ENCODE results near the gene ISCU. TPM values are rescaled to one million over a fixed set of nuclear protein-coding genes. Genes with fewer than 3 reads are reported as not detected.
"Not testable (repeated sequence)": the region's sequence is repeated elsewhere in the genome, so short reads cannot be mapped to it uniquely, and the experiment has no call there.

The ISCU gene
- total RNA-seq, 2 donors from 2014 or later: 66.1 to 85.3 TPM

DNA sequence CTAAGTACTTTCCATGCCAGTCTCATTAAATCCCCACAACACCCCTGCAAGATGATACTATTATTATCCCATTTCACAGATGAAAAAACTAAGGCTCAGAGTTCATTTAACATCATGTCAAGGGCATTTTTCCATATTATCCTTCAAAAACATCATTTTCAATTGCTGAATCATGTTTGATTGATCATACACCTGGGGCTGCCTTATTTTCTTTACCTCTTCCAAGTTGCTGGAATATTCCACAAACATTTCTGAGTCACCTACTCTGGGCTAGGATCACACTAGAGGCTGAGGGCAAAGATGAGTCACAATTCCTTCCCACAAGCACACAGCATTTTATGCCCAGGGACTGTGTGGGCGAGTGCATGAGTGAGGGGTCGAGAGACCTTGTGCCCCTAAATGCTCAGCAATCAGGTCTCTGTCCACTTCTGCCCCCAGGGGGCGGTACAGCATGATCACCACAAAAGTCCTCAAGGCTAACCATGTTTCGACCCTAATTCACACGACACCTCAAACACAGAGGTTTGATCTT is 49.6 kb downstream of the ISCU start:
- Mint-ChIP-seq H3K27ac (peak overlapping the region; percentile 53 to 75), H3K4me3 (peak overlapping the region; percentile 12), H3K27me3 (peaks cover 0 to 3% of the 10 kb centered on the region in 2 donors), H3K4me1 (ENCODE audit: low read depth in 2 of 2) (peaks cover 39 to 40% of the 10 kb centered on the region in 2 donors), H3K36me3 (peaks cover 14% of the 10 kb centered on the region), H3K9me3 (peaks cover 5% of the 10 kb centered on the region)
- no peak for DNase-seq (ENCODE audit: low spot score)
- peak; percentile 7 to 39 for ATAC-seq

DNA sequence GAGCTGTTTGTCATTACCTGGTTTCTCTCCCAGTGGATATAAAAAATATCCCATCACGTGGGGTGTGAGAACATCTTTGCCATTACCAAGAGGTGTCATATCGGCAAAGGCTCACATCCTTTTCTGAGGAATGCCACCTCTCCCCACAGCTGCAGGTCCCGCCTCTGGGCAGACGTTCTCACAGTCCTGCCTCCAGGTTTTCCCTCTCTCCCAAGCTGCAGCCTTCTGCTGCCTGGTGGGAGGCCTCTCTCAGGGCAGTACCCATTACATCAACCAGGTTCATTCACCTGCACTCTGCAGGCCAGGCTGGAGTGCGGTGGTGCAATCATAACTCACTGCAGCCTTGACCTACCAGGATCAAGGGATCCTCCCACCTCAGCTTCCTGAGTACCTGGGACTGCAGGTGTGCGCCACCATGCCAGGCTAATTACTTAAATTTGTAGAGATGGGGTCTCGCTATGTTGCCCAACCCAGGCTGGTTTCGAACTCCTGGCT is 50.4 kb downstream of the ISCU start:
- H3K27me3 Mint-ChIP-seq: no peaks in the 10 kb centered on the region
- H3K4me3 Mint-ChIP-seq: no peak overlapping the region
- H3K4me1 Mint-ChIP-seq (ENCODE audit: low read depth in 2 of 2): peaks cover 48% of the 10 kb centered on the region in 2 donors
- peaks cover 16% of the 10 kb centered on the region for H3K36me3 Mint-ChIP-seq
- peak overlapping the region; percentile 53 to 100 for H3K27ac Mint-ChIP-seq
- peaks cover 5% of the 10 kb centered on the region for H3K9me3 Mint-ChIP-seq
- no peak for ATAC-seq
- no peak for DNase-seq (ENCODE audit: low spot score)

DNA sequence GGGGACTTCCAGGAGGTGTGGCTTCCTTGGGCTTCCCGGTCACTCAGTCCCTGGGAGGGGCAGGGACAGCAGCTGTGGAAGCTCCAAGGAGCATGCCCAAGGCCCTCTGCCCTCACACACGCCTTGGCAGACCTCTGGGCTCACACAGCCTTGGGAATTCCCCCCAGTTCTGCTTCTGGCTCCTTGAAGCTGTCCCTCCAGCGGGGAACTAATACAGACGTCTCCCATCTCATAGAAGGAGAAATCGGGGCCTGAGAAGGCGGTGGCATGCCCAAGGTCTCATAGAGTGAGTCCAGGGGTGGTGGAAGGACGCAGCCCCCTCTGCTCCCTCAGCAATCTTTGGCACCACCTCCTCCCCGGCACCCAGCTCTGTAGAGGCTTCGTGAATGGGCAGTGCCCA is 51.2 kb downstream of the ISCU start:
- Mint-ChIP-seq H3K27ac (peak overlapping the region; percentile 92 to 100), H3K36me3 (peaks cover 16% of the 10 kb centered on the region), H3K4me1 (ENCODE audit: low read depth in 2 of 2) (peaks cover 54 to 55% of the 10 kb centered on the region in 2 donors), H3K9me3 (peaks cover 5% of the 10 kb centered on the region), H3K4me3 (no peak overlapping the region), H3K27me3 (no peaks in the 10 kb centered on the region)
- ATAC-seq (no peak), DNase-seq (ENCODE audit: low spot score) (no peak)

DNA sequence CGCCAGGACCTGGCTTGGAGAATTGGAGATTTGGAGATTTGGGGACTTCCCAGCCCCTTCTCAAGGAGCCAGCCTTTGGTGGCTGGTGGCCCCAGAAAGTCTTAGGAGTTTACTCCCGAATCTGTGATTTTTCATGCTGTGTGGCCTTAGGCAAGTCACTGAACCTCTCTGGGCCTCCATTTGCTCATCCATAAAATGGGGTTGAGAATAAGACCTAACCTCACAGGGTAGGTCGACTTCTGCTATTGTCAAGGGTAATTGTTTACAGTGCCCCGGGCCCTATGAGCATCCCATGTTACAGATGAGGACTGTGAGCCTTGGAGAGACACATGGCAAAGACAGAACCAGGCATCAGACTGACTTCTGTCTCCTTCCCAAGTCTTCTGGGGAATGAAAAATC is 51.6 kb downstream of the ISCU start:
- no peak for ATAC-seq
- Mint-ChIP-seq H3K36me3 (peaks cover 16% of the 10 kb centered on the region), H3K4me3 (peak overlapping the region; percentile 6), H3K4me1 (ENCODE audit: low read depth in 2 of 2) (peaks cover 57 to 60% of the 10 kb centered on the region in 2 donors), H3K27me3 (no peaks in the 10 kb centered on the region), H3K9me3 (peaks cover 5% of the 10 kb centered on the region), H3K27ac (peak overlapping the region; percentile 92 to 100)
- no peak for DNase-seq (ENCODE audit: low spot score)

DNA sequence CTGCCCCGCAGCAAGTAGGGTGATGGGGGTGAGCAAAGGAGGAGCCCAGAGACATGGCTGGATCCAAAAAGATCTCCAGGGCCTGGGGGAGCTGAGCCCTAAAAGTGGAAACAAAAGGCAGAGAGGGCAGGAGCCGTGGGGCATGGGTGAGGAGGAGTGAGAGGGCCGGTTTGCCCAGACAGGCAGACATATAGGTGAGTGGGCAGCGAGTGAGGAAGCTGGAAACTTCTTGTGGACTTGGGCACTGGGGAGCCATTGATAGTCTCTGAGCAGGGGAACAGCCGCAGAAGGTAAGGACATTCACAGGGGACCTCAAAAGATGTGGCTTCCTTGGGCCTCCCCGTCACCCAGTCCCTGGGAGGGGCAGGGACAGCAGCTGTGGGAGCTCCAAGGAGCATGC is 52.2 kb downstream of the ISCU start:
- no peak for ATAC-seq
- Mint-ChIP-seq H3K27ac (peak overlapping the region; percentile 92 to 100), H3K4me3 (peak overlapping the region; percentile 6)

DNA sequence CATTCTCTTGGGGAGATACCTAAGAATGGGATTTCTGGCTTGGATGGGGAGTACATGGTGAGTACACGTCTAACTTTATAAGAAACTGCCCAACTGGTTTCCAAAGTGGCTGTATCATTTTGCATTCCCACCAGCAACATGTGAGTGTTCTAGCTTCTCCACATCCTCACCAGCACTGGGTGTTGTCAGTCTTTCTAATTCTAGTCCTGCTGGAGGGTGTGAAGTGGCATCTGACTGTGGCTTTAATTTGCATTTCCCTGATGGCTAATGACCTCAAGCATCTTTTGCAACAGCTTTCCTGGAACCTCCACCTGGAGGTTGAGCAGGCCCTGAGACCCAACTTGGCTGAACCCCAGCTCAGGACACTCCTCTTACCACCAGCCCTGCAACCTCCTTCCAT is 53.5 kb downstream of the ISCU start:
- DNase-seq (ENCODE audit: low spot score) (no peak), ATAC-seq (no peak)
- H3K27ac Mint-ChIP-seq: peak overlapping the region; percentile 92 to 100
- peaks cover 70 to 77% of the 10 kb centered on the region in 2 donors for H3K4me1 Mint-ChIP-seq (ENCODE audit: low read depth in 2 of 2)
- peak overlapping the region; percentile 87 for H3K4me3 Mint-ChIP-seq
- peaks cover 5% of the 10 kb centered on the region for H3K9me3 Mint-ChIP-seq
- no peaks in the 10 kb centered on the region for H3K27me3 Mint-ChIP-seq
- peaks cover 16% of the 10 kb centered on the region for H3K36me3 Mint-ChIP-seq

More for the DNA sequence above, 52.2 kb downstream of the ISCU start:
- Mint-ChIP-seq H3K27me3 (no peaks in the 10 kb centered on the region), H3K36me3 (peaks cover 16% of the 10 kb centered on the region), H3K4me1 (ENCODE audit: low read depth in 2 of 2) (peaks cover 61 to 66% of the 10 kb centered on the region in 2 donors), H3K9me3 (peaks cover 5% of the 10 kb centered on the region)
- no peak for DNase-seq (ENCODE audit: low spot score)

DNA sequence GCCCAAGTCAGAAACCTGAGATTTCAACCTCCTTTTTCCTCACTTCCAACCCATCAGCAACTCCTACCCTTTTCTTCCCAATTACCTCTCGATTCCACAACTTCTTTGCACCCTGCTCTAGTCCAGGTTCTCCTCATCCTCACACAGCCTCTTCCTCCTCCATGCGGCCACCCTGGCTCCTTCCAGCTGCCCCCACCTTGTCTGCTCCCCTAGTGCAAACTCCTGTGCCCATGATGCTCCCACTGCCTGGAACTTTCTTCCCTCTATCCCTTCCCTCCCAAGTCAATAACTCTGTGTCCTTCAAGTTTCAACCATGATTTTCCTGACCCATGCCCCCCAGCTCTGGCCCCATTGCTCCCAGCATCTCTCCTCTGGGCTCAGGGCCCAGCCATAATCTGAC is 54.0 kb downstream of the ISCU start:
- ATAC-seq (no peak), DNase-seq (ENCODE audit: low spot score) (no peak)
- H3K36me3 Mint-ChIP-seq: peaks cover 20% of the 10 kb centered on the region
- peak overlapping the region; percentile 87 for H3K4me3 Mint-ChIP-seq
- peak overlapping the region; percentile 92 to 100 for H3K27ac Mint-ChIP-seq
- no peaks in the 10 kb centered on the region for H3K27me3 Mint-ChIP-seq
- peaks cover 74 to 81% of the 10 kb centered on the region in 2 donors for H3K4me1 Mint-ChIP-seq (ENCODE audit: low read depth in 2 of 2)
- peaks cover 5% of the 10 kb centered on the region for H3K9me3 Mint-ChIP-seq

DNA sequence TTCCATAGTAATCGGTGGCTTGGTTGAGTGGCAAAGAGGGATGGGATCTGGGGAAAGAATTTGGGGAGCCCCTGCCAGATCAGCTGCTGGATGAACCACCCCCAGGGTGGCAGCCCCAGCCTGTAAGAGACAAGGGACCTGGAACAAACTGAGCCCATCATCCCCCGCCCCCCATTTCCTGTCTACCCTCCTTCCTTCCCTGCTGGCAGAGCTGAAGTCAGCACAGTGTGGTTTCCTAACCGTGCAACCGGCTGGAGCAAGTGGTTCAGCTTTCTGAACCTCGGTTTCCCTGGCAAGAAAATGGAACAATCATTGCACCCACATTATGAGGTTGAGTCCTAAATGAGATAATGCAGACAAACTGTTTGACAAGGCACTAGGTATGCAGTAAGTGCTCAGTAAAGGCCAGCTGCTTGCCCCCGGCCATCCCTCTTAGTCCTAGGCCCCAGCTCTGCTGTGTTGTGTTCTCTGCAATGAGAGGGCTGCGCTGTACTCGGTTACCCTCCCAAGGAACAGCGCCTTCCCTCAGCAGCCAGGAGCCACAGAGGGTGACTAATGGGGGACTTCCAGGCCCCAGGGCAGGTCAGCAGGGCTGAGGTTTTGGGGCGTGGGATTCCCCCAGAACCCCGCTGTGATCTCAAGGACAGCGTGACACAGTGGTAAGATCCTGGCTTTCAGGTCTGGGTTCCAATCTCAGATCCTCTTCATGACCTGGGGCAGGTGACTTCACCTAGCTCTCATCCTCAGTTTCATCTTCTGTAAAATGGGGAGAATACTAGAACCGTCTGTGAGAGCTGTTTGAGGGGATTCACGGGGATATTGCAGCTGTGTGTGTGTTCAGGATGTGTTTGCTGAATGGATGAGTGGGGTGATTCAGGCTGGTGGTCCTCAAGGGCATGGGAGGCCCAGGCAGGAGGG is 54.8 kb downstream of the ISCU start:
- DNase-seq (ENCODE audit: low spot score): peak; percentile 94
- Mint-ChIP-seq H3K9me3 (peaks cover 5% of the 10 kb centered on the region), H3K36me3 (peaks cover 23% of the 10 kb centered on the region), H3K4me1 (ENCODE audit: low read depth in 2 of 2) (peaks cover 73 to 81% of the 10 kb centered on the region in 2 donors), H3K27me3 (no peaks in the 10 kb centered on the region), H3K27ac (peak overlapping the region; percentile 92 to 100), H3K4me3 (peak overlapping the region; percentile 87)
- ATAC-seq: peak; percentile 91 to 94

DNA sequence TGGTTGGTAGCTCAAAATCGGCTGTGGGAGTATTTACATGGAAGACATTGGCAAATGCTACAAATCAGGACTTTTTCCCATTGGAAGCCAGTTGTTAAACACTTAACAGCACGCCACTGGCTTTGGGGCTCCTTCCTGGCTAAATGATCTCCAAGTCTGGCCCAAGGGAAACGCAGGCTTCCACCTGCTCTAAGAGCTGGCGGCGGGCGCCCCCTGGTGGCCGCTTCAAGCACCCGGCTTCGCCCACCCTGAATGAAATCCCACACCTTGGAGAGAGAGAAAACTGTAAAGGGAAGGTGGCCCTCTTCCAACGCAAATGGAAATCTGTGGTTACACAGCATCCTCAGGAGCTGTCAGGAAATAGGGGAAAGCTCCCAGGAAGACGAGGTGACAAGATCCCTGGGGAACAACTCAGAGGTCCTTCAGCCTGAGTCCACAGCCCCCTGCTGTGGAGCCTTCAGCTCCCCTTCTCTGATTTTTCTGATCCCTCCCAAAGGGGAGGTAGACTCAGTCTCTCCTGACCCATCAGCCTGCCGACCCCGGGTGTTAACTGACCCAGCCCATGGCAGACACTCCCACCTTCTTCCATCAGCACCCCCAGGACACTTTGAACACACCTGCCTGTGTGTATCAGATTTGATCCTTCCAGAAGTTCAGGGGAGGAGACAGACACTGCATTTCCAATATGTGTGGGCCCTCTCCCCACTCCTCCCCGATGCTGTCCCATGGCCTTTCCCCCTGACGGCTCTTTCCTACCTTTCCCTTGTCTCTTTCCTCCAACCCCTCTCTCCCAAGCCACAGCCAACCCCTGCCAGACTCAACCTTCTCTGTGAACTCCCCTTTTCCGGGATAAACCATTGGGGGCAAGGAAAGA is 55.9 kb downstream of the ISCU start:
- Mint-ChIP-seq H3K4me1 (ENCODE audit: low read depth in 2 of 2) (peaks cover 73 to 82% of the 10 kb centered on the region in 2 donors), H3K9me3 (peaks cover 5% of the 10 kb centered on the region), H3K27ac (peak overlapping the region; percentile 92 to 100), H3K36me3 (peaks cover 29% of the 10 kb centered on the region), H3K4me3 (peak overlapping the region; percentile 31), H3K27me3 (no peaks in the 10 kb centered on the region)
- peak; percentile 55 to 58 for ATAC-seq
- DNase-seq (ENCODE audit: low spot score): peak; percentile 84

DNA sequence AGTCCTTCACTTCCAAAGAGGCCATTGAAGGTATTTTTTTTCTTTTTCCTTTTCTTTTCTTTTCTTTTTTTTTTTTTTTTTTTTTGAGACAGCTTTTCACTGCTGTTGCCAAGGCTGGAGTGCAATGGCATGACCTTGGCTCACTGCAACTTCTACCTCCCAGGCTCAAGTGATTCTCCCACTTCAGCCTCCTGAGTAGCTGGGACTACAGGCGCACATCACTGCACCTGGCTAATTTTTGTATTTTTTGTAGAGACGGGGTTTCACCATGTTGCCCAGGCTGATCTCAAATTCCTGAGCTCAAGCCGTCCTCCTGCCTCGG is 56.5 kb downstream of the ISCU start:
- not testable (repeated sequence) for H3K9me3 Mint-ChIP-seq; H3K27me3 Mint-ChIP-seq; DNase-seq (ENCODE audit: low spot score); ATAC-seq
- Mint-ChIP-seq H3K36me3 (peaks cover 33% of the 10 kb centered on the region), H3K27ac (peak overlapping the region; percentile 92 to 100), H3K4me3 (peak overlapping the region; percentile 26), H3K4me1 (ENCODE audit: low read depth in 2 of 2) (peaks cover 71 to 84% of the 10 kb centered on the region in 2 donors)

Other genes with a start within 250 kb of the ISCU start
- 1 to 10 TPM in 1 of 2 donors, under 1 TPM in 1; 0.26 to 1.1 TPM for gene CMKLR1, start 223.3 kb upstream of the ISCU start, total RNA-seq
- gene FICD, start 47.3 kb upstream of the ISCU start, total RNA-seq: 10 to 100 TPM; 14.9 to 16.5 TPM
- gene SART3, start 1.4 kb upstream of the ISCU start, total RNA-seq: 100 to 1,000 TPM; 105 to 127 TPM
- gene TMEM119, start 35.5 kb downstream of the ISCU start, total RNA-seq: not detected
- 10 to 100 TPM; 26.5 to 34.6 TPM for gene SELPLG, start 71.3 kb downstream of the ISCU start, total RNA-seq
- 10 to 100 TPM; 68.9 to 69.5 TPM for gene CORO1C, start 168.9 kb downstream of the ISCU start, total RNA-seq